Inflammatory macrophage treated with lipopolysaccharide for 1 hour (primary cell): ENCODE results near the gene PC.

Experiments used
- DNase-seq, 2 donors: peaks; one replicate each; pipeline ENCODE4 v3.0.0-alpha.2; 2020 to 2022

PC gene

GRCh38 chr11:66882561-66883015 is 75.6 kb downstream of the PC start:
- DNase-seq: no peak

- no peak for DNase-seq
Observed at GRCh38 chr11:66881927-66882452, 76.2 kb downstream of the PC start.

GRCh38 chr11:66881451-66881835 is 76.7 kb downstream of the PC start:
- DNase-seq: no peak

GRCh38 chr11:66880496-66881450 is 77.4 kb downstream of the PC start:
- no peak for DNase-seq

- no peak for DNase-seq
Observed at GRCh38 chr11:66879999-66880398, 78.2 kb downstream of the PC start.

GRCh38 chr11:66879583-66879982 is 78.6 kb downstream of the PC start:
- no peak for DNase-seq

- DNase-seq: no peak
Observed at GRCh38 chr11:66879000-66879399, 79.2 kb downstream of the PC start.

- no peak for DNase-seq
Observed at GRCh38 chr11:66878474-66878873, 79.7 kb downstream of the PC start.

GRCh38 chr11:66877588-66878385 is 80.4 kb downstream of the PC start:
- peak in 1 of 2 donors; percentile 57 for DNase-seq

- no peak for DNase-seq
Observed at GRCh38 chr11:66875378-66875777, 82.8 kb downstream of the PC start.

- DNase-seq: no peak
Observed at GRCh38 chr11:66874232-66874631, 84.0 kb downstream of the PC start.

GRCh38 chr11:66871521-66871901 is 86.7 kb downstream of the PC start:
- DNase-seq: no peak

- DNase-seq: no peak
Observed at GRCh38 chr11:66870616-66871520, 87.3 kb downstream of the PC start.

- no peak for DNase-seq
Observed at GRCh38 chr11:66870131-66870530, 88.1 kb downstream of the PC start.

GRCh38 chr11:66869567-66869870 is 88.7 kb downstream of the PC start:
- no peak for DNase-seq

- peak; percentile 35 to 51 for DNase-seq
Observed at GRCh38 chr11:66868726-66869566, 89.2 kb downstream of the PC start.

- no peak for DNase-seq
Observed at GRCh38 chr11:66868082-66868725, 90.0 kb downstream of the PC start.

- no peak for DNase-seq
Observed at GRCh38 chr11:66867425-66868040, 90.7 kb downstream of the PC start.

GRCh38 chr11:66866511-66866986 is 91.6 kb downstream of the PC start:
- no peak for DNase-seq

GRCh38 chr11:66866007-66866406 is 92.2 kb downstream of the PC start:
- no peak for DNase-seq
